Transverse colon (tissue), 4 donors: Measurements from ENCODE around the gene NUTF2. TPM values are rescaled to one million over a fixed set of nuclear protein-coding genes. Genes with fewer than 3 reads are reported as not detected.

Source experiments
- DNase-seq: peaks from one replicate; pipeline ENCODE4 v3.0.0-alpha.2; 2019
- H3K27ac ChIP-seq, 4 donors: fragments of 200-600 bp; sonication (generic); 2 replicates each; pipeline ENCODE4 v1.5.1; 2016 to 2018; ENCODE audit warnings: inconsistent platforms in 4 of 4
- H3K27me3 ChIP-seq: fragments of 200-600 bp; sonication (generic); 2 replicates; pipeline ENCODE4 v1.5.1; 2017; ENCODE audit warnings: inconsistent platforms
- H3K36me3 ChIP-seq, 4 donors: fragments of 200-600 bp; sonication (generic); 2 replicates each; pipeline ENCODE4 v1.5.1; 2017 to 2019; ENCODE audit warnings: inconsistent platforms in 4 of 4
- H3K4me1 ChIP-seq, 4 donors: fragments of 200-600 bp; sonication (generic); 2 replicates each; pipeline ENCODE4 v1.5.1; 2017 to 2020; ENCODE audit warnings: inconsistent platforms in 4 of 4
- H3K4me3 ChIP-seq, 4 donors: fragments of 200-600 bp; sonication (generic); 1 replicate in 1 of 4; 2 replicates in 3 of 4; pipeline versions ENCODE4 v1.5.1 to v1.6.1; 2017 to 2019; ENCODE audit warnings: inconsistent platforms in 4 of 4
- H3K9me3 ChIP-seq, 2 donors: fragments of 200-600 bp; sonication (generic); 2 replicates each; pipeline ENCODE4 v1.5.1; 2017 to 2019; ENCODE audit warnings: inconsistent platforms in 2 of 2
- EP300 ChIP-seq: sonication (generic); formaldehyde crosslinking; IDR thresholded peaks from one replicate; pipeline ENCODE4 v1.6.1; 2017; ENCODE audit warnings: antibody characterized with exemption, low read depth
- POLR2A ChIP-seq: fragments of 450-650 bp; IDR thresholded peaks from one replicate; pipeline ENCODE4 v1.6.1; 2016; ENCODE audit warnings: antibody characterized with exemption, mild to moderate bottlenecking, moderate library complexity
- POLR2AphosphoS5 ChIP-seq, 3 donors: sonication (generic); formaldehyde crosslinking; IDR thresholded peaks; one replicate each; pipeline ENCODE4 v1.6.1; 2016; ENCODE audit warnings: antibody characterized with exemption in 3 of 3
- WGBS, 2 donors: methylation state at CpG; one replicate each; pipeline ENCODE4 v1.1.5; 2018; ENCODE audit warnings: low coverage in 1 of 2; 5-methylcytosine and 5-hydroxymethylcytosine counted together
- in situ Hi-C, 4 donors: fragments of 200-750 bp; cut with MboI; loops; one replicate each; pipeline versions ENCODE4 v1.15.0 to v1.15.1; 2017; ENCODE audit warnings: low sequenced_read_pairs in 3 of 4, low pct_ligation_motif_present in 1 of 4, low pct_unique_long_range_greater_than_20kb in 1 of 4
- intact Hi-C: fragments of 100-400 bp; cut with DNase I; formaldehyde crosslinking; loops from one replicate; pipeline ENCODE4 v1.15.1; 2023; ENCODE audit warnings: low total_unique reads
- total RNA-seq, 4 donors: library from RNA; depleted of rRNA; stranded (reverse); fragments of >200 nt; gene quantifications; one replicate each; pipeline ENCODE4 v1.1.0, GENCODE V29; 2016
- TF ChIP-seq, protein P1 (sequence below), 5 experiments: fragments of 200-600 bp in 3 of 5; fragments of 450-650 bp in 2 of 5; sonication (generic) in 3 of 5; IDR thresholded peaks; 1 replicate in 2 of 5; 2 replicates in 3 of 5; pipeline ENCODE4 v1.5.1; 2016 to 2017; ENCODE audit warnings: antibody characterized with exemption in 5 of 5, inconsistent platforms in 3 of 5, mild to moderate bottlenecking in 2 of 5, moderate library complexity in 1 of 5

Gene NUTF2
- total RNA-seq, 4 donors from 2014 or later = 75.2 to 131 (median 89.0) TPM

DNA sequence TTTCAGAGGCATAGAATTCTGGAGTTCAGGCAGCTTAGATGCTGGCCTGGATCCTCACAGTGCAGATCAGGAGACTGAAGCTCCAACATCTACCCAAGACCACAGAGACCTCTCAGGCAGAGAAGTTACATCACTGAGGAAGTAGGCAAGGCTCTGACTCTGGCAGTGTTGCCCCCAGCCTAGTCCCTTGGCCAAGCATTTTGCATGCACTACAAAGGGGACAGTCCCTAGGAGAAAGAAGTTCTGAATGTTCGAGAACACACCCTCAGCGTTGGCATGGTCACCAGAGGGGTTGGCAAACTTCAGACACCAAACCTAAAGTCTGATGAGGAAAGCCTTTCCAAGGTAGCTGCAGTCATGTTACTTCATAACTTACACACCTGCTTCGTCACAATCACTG lies 42.8 kb upstream of the NUTF2 start:
- WGBS, 2 donors = 81 to 100% methylated on average over 1 to 3 of the region's 3 CpGs
- TF ChIP-seq, protein P1, sequence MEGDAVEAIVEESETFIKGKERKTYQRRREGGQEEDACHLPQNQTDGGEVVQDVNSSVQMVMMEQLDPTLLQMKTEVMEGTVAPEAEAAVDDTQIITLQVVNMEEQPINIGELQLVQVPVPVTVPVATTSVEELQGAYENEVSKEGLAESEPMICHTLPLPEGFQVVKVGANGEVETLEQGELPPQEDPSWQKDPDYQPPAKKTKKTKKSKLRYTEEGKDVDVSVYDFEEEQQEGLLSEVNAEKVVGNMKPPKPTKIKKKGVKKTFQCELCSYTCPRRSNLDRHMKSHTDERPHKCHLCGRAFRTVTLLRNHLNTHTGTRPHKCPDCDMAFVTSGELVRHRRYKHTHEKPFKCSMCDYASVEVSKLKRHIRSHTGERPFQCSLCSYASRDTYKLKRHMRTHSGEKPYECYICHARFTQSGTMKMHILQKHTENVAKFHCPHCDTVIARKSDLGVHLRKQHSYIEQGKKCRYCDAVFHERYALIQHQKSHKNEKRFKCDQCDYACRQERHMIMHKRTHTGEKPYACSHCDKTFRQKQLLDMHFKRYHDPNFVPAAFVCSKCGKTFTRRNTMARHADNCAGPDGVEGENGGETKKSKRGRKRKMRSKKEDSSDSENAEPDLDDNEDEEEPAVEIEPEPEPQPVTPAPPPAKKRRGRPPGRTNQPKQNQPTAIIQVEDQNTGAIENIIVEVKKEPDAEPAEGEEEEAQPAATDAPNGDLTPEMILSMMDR (IDR thresholded peaks at IDR 0.05) = no peak
- H3K4me1 ChIP-seq = peaks cover 10 to 31% (median 16%) of the 10 kb centered on the region in 4 donors
- H3K36me3 ChIP-seq = peaks cover 0 to 7% (median 0%) of the 10 kb centered on the region in 4 donors
- H3K27me3 ChIP-seq = no peaks in the 10 kb centered on the region
- intact Hi-C loops = no loop called here
- H3K27ac ChIP-seq = no peak overlapping the region
- no peaks in the 10 kb centered on the region for H3K9me3 ChIP-seq
- in situ Hi-C loops = no loop called here
- DNase-seq = no peak
- H3K4me3 ChIP-seq = no peak overlapping the region

DNA sequence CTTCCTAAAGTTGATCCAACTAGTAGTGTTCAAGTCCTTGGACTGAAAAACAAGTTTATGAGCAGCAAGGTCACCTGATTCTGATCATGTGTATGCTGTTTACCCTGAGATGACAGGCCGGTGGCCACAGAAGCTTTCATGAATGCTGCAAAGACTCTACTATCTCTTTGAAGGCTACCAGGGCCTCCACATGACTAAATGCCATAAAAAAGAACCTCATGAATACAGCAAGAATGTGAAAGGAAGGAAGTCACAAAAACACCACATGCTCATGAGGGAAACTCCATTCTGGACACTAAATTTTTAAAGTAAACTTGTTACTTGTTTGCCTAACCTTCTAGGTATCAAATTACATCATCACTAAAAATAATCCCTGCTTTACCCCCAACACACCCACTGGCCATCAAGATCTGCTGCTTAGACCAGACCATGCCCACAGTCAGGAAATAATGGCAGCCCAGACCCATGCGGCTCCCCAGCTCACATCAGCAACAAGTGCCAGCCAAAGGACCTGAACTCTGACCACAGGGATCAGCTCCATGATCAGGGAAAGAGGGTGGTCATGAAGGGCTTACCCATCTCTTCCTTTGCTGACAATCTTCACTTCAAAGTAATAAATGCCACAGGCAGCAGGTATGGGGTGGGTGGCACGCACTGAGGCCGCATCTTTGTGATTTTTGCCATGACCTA lies 41.7 kb upstream of the NUTF2 start:
- 78% methylated on average over 4 of the region's 4 CpGs; no CpG with 5 or more reads in 1 of the 2 donors for WGBS, 2 donors
- peak overlapping the region in 1 of 4 donors; percentile 81 for H3K27ac ChIP-seq
- H3K27me3 ChIP-seq = no peaks in the 10 kb centered on the region
- intact Hi-C loops = no loop called here
- H3K4me3 ChIP-seq = peak overlapping the region in 2 of 4 donors; percentile 76 to 82
- H3K36me3 ChIP-seq = peaks cover 0 to 1% (median 0%) of the 10 kb centered on the region in 4 donors
- no peaks in the 10 kb centered on the region for H3K9me3 ChIP-seq
- TF ChIP-seq, protein P1 (IDR thresholded peaks at IDR 0.05) = no peak
- TF ChIP-seq EP300 = no peak
- TF ChIP-seq POLR2A = no peak
- no peak for TF ChIP-seq POLR2AphosphoS5 (IDR thresholded peaks at IDR 0.05)
- in situ Hi-C loops = no loop called here
- no peak for DNase-seq
- H3K4me1 ChIP-seq = peaks cover 10 to 31% (median 16%) of the 10 kb centered on the region in 4 donors

- in situ Hi-C loops (no loop called here), intact Hi-C loops (no loop called here)
- TF ChIP-seq, protein P1 (IDR thresholded peaks at IDR 0.05) = no peak
- no peak for TF ChIP-seq EP300
- TF ChIP-seq POLR2AphosphoS5 (IDR thresholded peaks at IDR 0.05) = no peak
- no peak for TF ChIP-seq POLR2A
- Histone ChIP-seq H3K36me3 (no peaks in the 10 kb centered on the region), H3K4me1 (peaks cover 10 to 25% (median 16%) of the 10 kb centered on the region in 4 donors), H3K9me3 (no peaks in the 10 kb centered on the region), H3K27me3 (no peaks in the 10 kb centered on the region), H3K4me3 (peak overlapping the region; percentile 76 to 97 (median 79)), H3K27ac (peak overlapping the region; percentile 79 to 89 (median 85))
- WGBS, 2 donors = 0% methylated on average over 18 of the region's 26 CpGs; no CpG with 5 or more reads in 1 of the 2 donors
- peak; percentile 21 for DNase-seq
Observed at GRCh38 chr16:67805718-67806427, 40.9 kb upstream of the NUTF2 start.

- Histone ChIP-seq H3K4me3 (peak within 1 kb of the TSS; percentile 76 to 97 (median 79)), H3K4me1 (peaks cover 10 to 25% (median 16%) of the 10 kb centered on the region in 4 donors), H3K27ac (peak within 1 kb of the TSS; percentile 79 to 89 (median 85)), H3K36me3 (no peaks in the 10 kb centered on the region), H3K27me3 (no peaks in the 10 kb centered on the region), H3K9me3 (no peaks in the 10 kb centered on the region)
- intact Hi-C loops (no loop called here), in situ Hi-C loops (no loop called here)
- peak; percentile 97 for DNase-seq
- WGBS, 2 donors = 0% methylated on average over 42 of the region's 54 CpGs; no CpG with 5 or more reads in 1 of the 2 donors
- TF ChIP-seq POLR2A (peak; percentile 84), EP300 (no peak), POLR2AphosphoS5 (IDR thresholded peaks at IDR 0.05) (peak; percentile 86 to 92 (median 90))
- TF ChIP-seq, protein P1 (IDR thresholded peaks at IDR 0.05) = no peak
Observed at GRCh38 chr16:67806428-67807147, 40.1 kb upstream of the NUTF2 start, which contains the start of the genes RANBP10 and TSNAXIP1. Gene RANBP10 (minus strand): TSS chr16:67806560. CDS start chr16:67806536, 24 bp downstream. Gene TSNAXIP1 (plus strand): TSS chr16:67806889. CDS start chr16:67807150, 261 bp downstream.
